Smooth muscle cell of the coronary artery (primary cell): ENCODE measurements around the gene PPM1N. TPM values are rescaled to one million over a fixed set of nuclear protein-coding genes. Genes with fewer than 3 reads are reported as not detected.

Experiments
- total RNA-seq: library from RNA; depleted of rRNA; stranded (reverse); fragments of >200 nt; gene quantifications from 2 replicates; pipeline ENCODE4 v1.2.3, GENCODE V29; 2014; ENCODE audit warnings: low replicate concordance

The PPM1N gene, protein sequence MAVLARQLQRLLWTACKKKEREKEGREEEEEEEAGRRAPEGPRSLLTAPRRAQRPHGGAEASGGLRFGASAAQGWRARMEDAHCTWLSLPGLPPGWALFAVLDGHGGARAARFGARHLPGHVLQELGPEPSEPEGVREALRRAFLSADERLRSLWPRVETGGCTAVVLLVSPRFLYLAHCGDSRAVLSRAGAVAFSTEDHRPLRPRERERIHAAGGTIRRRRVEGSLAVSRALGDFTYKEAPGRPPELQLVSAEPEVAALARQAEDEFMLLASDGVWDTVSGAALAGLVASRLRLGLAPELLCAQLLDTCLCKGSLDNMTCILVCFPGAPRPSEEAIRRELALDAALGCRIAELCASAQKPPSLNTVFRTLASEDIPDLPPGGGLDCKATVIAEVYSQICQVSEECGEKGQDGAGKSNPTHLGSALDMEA
- total RNA-seq: 0.35 and 2.6 TPM in 2 replicates

DNA sequence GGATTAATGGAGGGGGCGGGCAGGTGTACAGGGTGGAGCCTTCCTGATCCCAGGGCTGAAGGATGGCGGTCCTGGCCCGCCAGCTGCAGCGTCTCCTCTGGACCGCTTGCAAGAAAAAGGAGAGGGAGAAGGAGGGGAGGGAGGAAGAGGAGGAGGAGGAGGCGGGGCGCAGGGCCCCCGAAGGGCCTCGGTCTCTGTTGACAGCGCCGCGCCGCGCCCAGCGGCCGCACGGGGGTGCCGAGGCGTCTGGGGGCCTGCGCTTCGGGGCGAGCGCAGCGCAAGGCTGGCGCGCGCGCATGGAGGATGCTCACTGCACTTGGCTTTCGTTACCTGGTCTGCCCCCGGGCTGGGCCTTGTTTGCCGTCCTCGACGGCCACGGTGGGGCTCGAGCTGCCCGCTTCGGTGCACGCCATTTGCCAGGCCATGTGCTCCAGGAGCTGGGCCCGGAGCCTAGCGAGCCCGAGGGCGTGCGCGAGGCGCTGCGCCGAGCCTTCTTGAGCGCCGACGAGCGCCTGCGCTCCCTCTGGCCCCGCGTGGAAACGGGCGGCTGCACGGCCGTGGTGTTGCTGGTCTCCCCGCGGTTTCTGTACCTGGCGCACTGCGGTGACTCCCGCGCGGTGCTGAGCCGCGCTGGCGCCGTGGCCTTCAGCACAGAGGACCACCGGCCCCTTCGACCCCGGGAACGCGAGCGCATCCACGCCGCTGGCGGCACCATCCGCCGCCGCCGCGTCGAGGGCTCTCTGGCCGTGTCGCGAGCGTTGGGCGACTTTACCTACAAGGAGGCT is at the start of gene PPM1N:
PPM1N (plus strand) TSS at position 33 of the 785 bp plus-strand sequence; CDS start at position 63, 30 bp downstream.

DNA sequence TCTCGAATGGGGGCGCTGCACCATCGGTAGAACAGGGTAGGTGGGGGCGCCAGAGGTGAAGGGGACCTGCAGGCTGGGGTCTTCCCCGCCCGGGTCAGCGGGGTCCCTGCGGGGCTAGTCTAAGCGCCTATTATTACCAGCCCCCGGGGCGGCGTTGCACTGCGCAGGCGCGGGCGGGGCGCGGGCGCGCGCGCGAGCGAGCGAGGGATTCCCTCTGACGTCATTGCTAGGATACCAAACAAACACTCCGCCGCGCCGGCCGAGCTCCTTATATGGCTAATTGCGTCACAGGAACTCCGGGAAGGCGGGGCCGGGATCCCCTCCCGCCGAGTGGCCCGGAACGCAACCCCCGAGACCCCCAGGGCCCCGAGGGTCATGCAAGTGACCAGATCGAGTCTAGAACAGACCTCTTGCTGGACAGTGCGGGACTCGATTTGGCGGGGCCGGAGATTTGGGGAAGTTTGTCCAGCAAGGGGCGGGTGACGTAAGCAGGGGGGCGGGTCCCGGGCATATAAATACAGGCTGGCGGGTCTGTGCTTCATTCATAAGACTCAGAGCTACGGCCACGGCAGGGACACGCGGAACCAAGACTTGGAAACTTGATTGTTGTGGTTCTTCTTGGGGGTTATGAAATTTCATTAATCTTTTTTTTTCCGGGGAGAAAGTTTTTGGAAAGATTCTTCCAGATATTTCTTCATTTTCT is 30.6 kb upstream of the PPM1N start, which contains the start of gene FOSB:
FOSB (plus strand) TSS at position 541 of the 703 bp plus-strand sequence. CDS start 591 bp downstream, outside the sequence.

DNA sequence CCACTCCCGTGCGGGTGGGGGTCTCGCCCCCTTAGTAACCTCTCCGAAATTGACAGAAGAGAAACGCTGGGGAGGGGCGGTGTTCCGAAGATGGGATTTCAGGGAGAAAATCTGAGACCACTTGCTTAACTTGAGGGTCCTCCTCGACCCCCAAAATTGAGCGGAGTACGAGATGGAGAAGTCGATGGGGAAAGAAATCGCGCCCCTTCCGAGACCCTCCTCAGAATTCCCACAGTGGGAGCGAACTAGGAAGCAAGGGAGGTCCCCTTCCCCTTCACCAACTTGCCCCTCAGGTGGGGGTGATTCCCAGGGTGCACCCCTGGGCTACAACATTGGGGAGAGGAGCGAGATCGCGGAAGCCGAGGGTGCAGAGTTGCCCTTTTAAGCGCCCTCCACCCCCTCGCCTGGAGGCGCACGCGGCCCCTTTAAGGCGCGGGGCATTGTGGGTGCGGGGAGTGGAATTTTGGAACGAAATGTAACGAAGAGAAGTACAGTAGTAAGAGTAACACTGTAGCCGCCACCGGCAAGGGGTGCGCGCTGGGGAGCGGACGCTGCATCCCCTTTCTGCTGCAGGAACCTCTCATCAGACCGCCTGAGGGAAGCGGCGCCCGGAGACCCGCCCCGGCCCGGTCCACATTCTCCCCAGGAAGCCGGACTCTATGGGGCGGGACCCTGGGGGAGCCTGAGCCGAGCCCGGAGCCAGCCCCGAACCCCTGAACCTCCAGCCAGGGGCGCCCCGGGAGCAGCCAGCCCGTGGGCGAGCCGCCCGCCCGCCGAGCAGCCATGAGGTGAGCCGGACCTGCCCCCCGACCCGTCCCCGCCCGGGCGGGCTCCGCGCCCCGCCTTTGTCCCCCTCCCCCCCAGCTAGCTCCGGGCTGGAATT is 9.0 kb downstream of the PPM1N start, which contains the start of gene VASP:
VASP (plus strand) TSS at position 491 of the 883 bp plus-strand sequence; CDS start at position 784, 293 bp downstream.

Other genes starting within 250 kb of the PPM1N start
- 9.1 and 12.3 TPM in 2 replicates for gene MARK4, start 247.2 kb upstream of the PPM1N start, total RNA-seq
- not detected in 2 replicates for gene CKM, start 175.6 kb upstream of the PPM1N start, total RNA-seq
- 0.23 TPM in 1 of 2 replicates, not detected in the other for gene KLC3, start 157.7 kb upstream of the PPM1N start, total RNA-seq
- gene ERCC2, start 127.9 kb upstream of the PPM1N start, total RNA-seq: 20.2 and 21.0 TPM in 2 replicates
- gene PPP1R13L, start 93.4 kb upstream of the PPM1N start, total RNA-seq: 2.3 and 9.7 TPM in 2 replicates
- gene POLR1G, start 91.8 kb upstream of the PPM1N start, total RNA-seq: 2.8 and 7.7 TPM in 2 replicates
- gene ERCC1, start 74.5 kb upstream of the PPM1N start, total RNA-seq: 27.5 and 94.3 TPM in 2 replicates
- 0.94 and 6.2 TPM in 2 replicates for gene FOSB, start 30.4 kb upstream of the PPM1N start, total RNA-seq
- 5.3 and 8.1 TPM in 2 replicates for gene RTN2, start 1.4 kb upstream of the PPM1N start, total RNA-seq
- gene VASP, start 9.0 kb downstream of the PPM1N start, total RNA-seq: 11.2 and 81.0 TPM in 2 replicates
- 2.1 and 3.1 TPM in 2 replicates for gene OPA3, start 86.4 kb downstream of the PPM1N start, total RNA-seq
- gene GPR4, start 103.8 kb downstream of the PPM1N start, total RNA-seq: 0.23 TPM in 1 of 2 replicates, not detected in the other
- 33.4 and 64.9 TPM in 2 replicates for gene EML2, start 141.0 kb downstream of the PPM1N start, total RNA-seq
- gene GIPR, start 169.8 kb downstream of the PPM1N start, total RNA-seq: 1.8 TPM in 1 of 2 replicates, not detected in the other
- gene SNRPD2, start 193.5 kb downstream of the PPM1N start, total RNA-seq: 966 and 1,002 TPM in 2 replicates
- gene QPCTL, start 194.2 kb downstream of the PPM1N start, total RNA-seq: 3.2 and 10.4 TPM in 2 replicates
- 2.3 and 3.5 TPM in 2 replicates for gene FBXO46, start 232.5 kb downstream of the PPM1N start, total RNA-seq
- gene MEIOSIN, start 235.0 kb downstream of the PPM1N start, total RNA-seq: not detected in 2 replicates